Suprapubic skin (tissue), 4 donors: ENCODE results near the gene SLF1.

Experiments
- CTCF ChIP-seq, 2 donors: fragments of 200-600 bp in 1 of 2; fragments of 450-650 bp in 1 of 2; sonication (generic) in 1 of 2; IDR thresholded peaks; one replicate each; pipeline ENCODE4 v1.5.1; 2016 to 2019; ENCODE audit warnings: antibody characterized with exemption in 2 of 2, mild to moderate bottlenecking in 1 of 2, moderate library complexity in 1 of 2
- POLR2A ChIP-seq, 2 donors: fragments of 450-650 bp; IDR thresholded peaks; one replicate each; pipeline ENCODE4 v1.6.1; 2017; ENCODE audit warnings: antibody characterized with exemption in 2 of 2, mild to moderate bottlenecking in 2 of 2, moderate library complexity in 2 of 2
- POLR2AphosphoS5 ChIP-seq, 3 donors: sonication (generic); formaldehyde crosslinking; IDR thresholded peaks; one replicate each; pipeline ENCODE4 v1.6.1; 2017; ENCODE audit warnings: antibody characterized with exemption in 3 of 3

GRCh38 chr5:94692581-94692980, 74.1 kb downstream of the SLF1 start:
- no peak for TF ChIP-seq POLR2AphosphoS5 (IDR thresholded peaks at IDR 0.05)
- TF ChIP-seq CTCF (IDR thresholded peaks at IDR 0.05) = no peak
- no peak for TF ChIP-seq POLR2A (IDR thresholded peaks at IDR 0.05)
